NCI-H2171 treated with DMSO at 0.1 percent for 48 hours (cell line): ENCODE data around the gene ZSWIM5.
"Not testable (repeated sequence)": the region's sequence is repeated elsewhere in the genome, so short reads cannot be mapped to it uniquely, and the experiment has no call there.

ENCODE experiments used
- DNase-seq: peaks from one replicate; lab custom pipeline; 2025; lab: John Stamatoyannopoulos, UW

The ZSWIM5 gene

GRCh38 chr1:45205910-45206721 is at the start of gene ZSWIM5:
Gene ZSWIM5 (minus strand): TSS chr1:45206605. CDS start chr1:45206350, 255 bp downstream.
- DNase-seq, result peak; percentile 72

GRCh38 chr1:45254490-45254889 is 48.1 kb upstream of the ZSWIM5 start:
- no peak for DNase-seq

- DNase-seq, result no peak
These were observed 44.1 kb upstream of the ZSWIM5 start for GRCh38 chr1:45250544-45250943.

GRCh38 chr1:45248004-45248403 is 41.6 kb upstream of the ZSWIM5 start:
- not testable (repeated sequence) for DNase-seq

GRCh38 chr1:45246760-45247159 is 40.4 kb upstream of the ZSWIM5 start:
- no peak for DNase-seq

GRCh38 chr1:45246359-45246758 is 40.0 kb upstream of the ZSWIM5 start:
- not testable (repeated sequence) for DNase-seq

- DNase-seq, result no peak
These were observed 38.3 kb upstream of the ZSWIM5 start for GRCh38 chr1:45244660-45245059.

GRCh38 chr1:45243476-45244343 is 37.3 kb upstream of the ZSWIM5 start:
- DNase-seq, result peak; percentile 26

GRCh38 chr1:45238846-45239245 is 32.4 kb upstream of the ZSWIM5 start:
- DNase-seq, result no peak

GRCh38 chr1:45236136-45236535 is 29.7 kb upstream of the ZSWIM5 start:
- DNase-seq, result no peak

- DNase-seq, result no peak
These were observed 24.1 kb upstream of the ZSWIM5 start for GRCh38 chr1:45230537-45230936.

- no peak for DNase-seq
These were observed 19.2 kb upstream of the ZSWIM5 start for GRCh38 chr1:45225598-45225997.

GRCh38 chr1:45223710-45224109 is 17.3 kb upstream of the ZSWIM5 start:
- not testable (repeated sequence) for DNase-seq

GRCh38 chr1:45221716-45222115 is 15.3 kb upstream of the ZSWIM5 start:
- DNase-seq, result no peak

GRCh38 chr1:45216861-45217260 is 10.5 kb upstream of the ZSWIM5 start:
- no peak for DNase-seq

GRCh38 chr1:45216200-45216541 is 9.8 kb upstream of the ZSWIM5 start:
- no peak for DNase-seq

- no peak for DNase-seq
These were observed 9.2 kb upstream of the ZSWIM5 start for GRCh38 chr1:45215485-45216199.

GRCh38 chr1:45213892-45214291 is 7.5 kb upstream of the ZSWIM5 start:
- DNase-seq, result no peak

- no peak for DNase-seq
These were observed 4.7 kb upstream of the ZSWIM5 start for GRCh38 chr1:45211076-45211475.

- peak; percentile 71 for DNase-seq
These were observed 611 bp upstream of the ZSWIM5 start for GRCh38 chr1:45206808-45207623.
